LNCAP (cell line): ENCODE data around the gene NOC4L.

ENCODE experiments used
- CTCF ChIP-seq: fragments of 450-650 bp; IDR thresholded peaks from 2 replicates; pipeline ENCODE4 v1.5.1; 2017; ENCODE audit warnings: mild to moderate bottlenecking

NOC4L gene

GRCh38 chr12:132196038-132196872, 52.0 kb downstream of the NOC4L start:
- no peak for TF ChIP-seq CTCF

GRCh38 chr12:132196873-132197390, 52.7 kb downstream of the NOC4L start:
- no peak for TF ChIP-seq CTCF

GRCh38 chr12:132197581-132198354, 53.5 kb downstream of the NOC4L start:
- TF ChIP-seq CTCF: no peak

GRCh38 chr12:132199101-132199500, 54.8 kb downstream of the NOC4L start:
- TF ChIP-seq CTCF: no peak

- TF ChIP-seq CTCF: no peak
These were observed 55.5 kb downstream of the NOC4L start for GRCh38 chr12:132199526-132200319.

GRCh38 chr12:132200800-132201199, 56.5 kb downstream of the NOC4L start:
- TF ChIP-seq CTCF: no peak
